Ovary (tissue), 9 donors: ENCODE data around the gene SCTR. TPM values are rescaled to one million over a fixed set of nuclear protein-coding genes. Genes with fewer than 3 reads are reported as not detected.
A peak's percentile ranks its signal among the peaks of the same experiment; 100 is the strongest.

Experiments used
- DNase-seq, 5 donors: peaks; one replicate each; pipeline ENCODE4 v3.0.0-alpha.2; 2019 to 2020
- H3K27ac ChIP-seq, 2 donors: fragments of 200-600 bp; one replicate each; pipeline versions ENCODE4 v1.5.1 to v1.8.0; 2019 to 2022
- H3K27me3 ChIP-seq: fragments of 200-600 bp; one replicate; pipeline ENCODE4 v1.8.0; 2022
- H3K36me3 ChIP-seq: fragments of 200-600 bp; sonication (generic); one replicate; pipeline ENCODE4 v1.5.1; 2019
- H3K4me1 ChIP-seq: one replicate; pipeline ENCODE4 v1.8.1; 2013; ENCODE audit warnings: mild to moderate bottlenecking, moderate library complexity; ENCODE audit not compliant: insufficient read depth
- H3K4me3 ChIP-seq: fragments of 200-600 bp; sonication (generic); one replicate; pipeline ENCODE4 v1.5.1; 2017
- H3K9me3 ChIP-seq, 2 donors: fragments of 200-600 bp in 1 of 2; sonication (generic) in 1 of 2; one replicate each; pipeline versions ENCODE4 v1.5.1 to v1.8.1; 2013 to 2019; ENCODE audit warnings: mild to moderate bottlenecking in 1 of 2, moderate library complexity in 1 of 2
- CTCF ChIP-seq, 3 donors: fragments of 450-650 bp in 2 of 3; fragments of 200-600 bp in 1 of 3; IDR thresholded peaks; one replicate each; pipeline versions ENCODE4 v1.5.1 to v1.8.0; 2016 to 2022; ENCODE audit warnings: antibody characterized with exemption in 3 of 3, mild to moderate bottlenecking in 1 of 3
- EP300 ChIP-seq: sonication (generic); formaldehyde crosslinking; IDR thresholded peaks from one replicate; pipeline ENCODE4 v1.6.1; 2017; ENCODE audit warnings: antibody characterized with exemption
- POLR2A ChIP-seq: fragments of 450-650 bp; IDR thresholded peaks from one replicate; pipeline ENCODE4 v1.6.1; 2017; ENCODE audit warnings: antibody characterized with exemption, mild to moderate bottlenecking, moderate library complexity
- WGBS, 3 donors: extraction: QIAGEN DNeasy Blood & Tissue Kit in 1 of 3; methylation state at CpG; one replicate each; pipeline versions ENCODE4 v1.1.5 to v1.1.7; 2013 to 2017; 5-methylcytosine and 5-hydroxymethylcytosine counted together
- intact Hi-C, 4 donors: fragments of 100-400 bp; cut with DNase I; formaldehyde crosslinking; loops; one replicate each; pipeline versions ENCODE4 v1.11.0 to v1.15.1; 2022 to 2023
- polyA plus RNA-seq, 2 donors: library from polyadenylated mRNA; stranded (reverse); fragments of 200-250 nt in 1 of 2; fragments of 350-450 nt in 1 of 2; fragmentation: Illumina TruSeq in 1 of 2; extraction: RNeasy Lipid Tissue Mini Kit (QIAGEN cat#74804) in 1 of 2; gene quantifications; one replicate each; pipeline ENCODE4 v1.2.3, GENCODE V29; 2013 to 2014
- total RNA-seq, 7 donors: library from RNA; depleted of rRNA in 2 of 7; stranded (reverse); fragments of >200 nt in 2 of 7; fragmentation: NEBNext Ultra II Directional in 3 of 7; extraction: Animal tissue kit (Norgen Biotek cat#: 25700) in 3 of 7; gene quantifications; one replicate each; pipeline versions ENCODE4 v1.1.0 to v1.2.4, GENCODE V29; 2016 to 2023
- donor health status: DM: no; HTN: no; CAD: no; lungs with moderate emphysema.
- donor health status: DM: no; HTN: no; CAD: no.
- donor health status: Bipolar disorder and iron deficiency.
- donor health status: DM: yes; HTN: yes; CAD: no.
- donor health status: DM: no; HTN: no; CAD: no.
- donor health status: DM: yes; HTN: yes; CAD: no.

The SCTR gene
- total and polyA plus RNA-seq, 9 donors, result 0.23 to 14.1 (median 0.84) TPM; not detected in 5

- Histone ChIP-seq H3K27ac (no peak overlapping the region), H3K9me3 (no peaks in the 10 kb centered on the region), H3K36me3 (no peaks in the 10 kb centered on the region), H3K4me3 (no peak overlapping the region), H3K4me1 (peaks cover 2% of the 10 kb centered on the region), H3K27me3 (no peaks in the 10 kb centered on the region)
- intact Hi-C loops, result no loop called here
- no peak for DNase-seq
- 78 to 88% (median 82%) methylated on average over 2 of the region's 2 CpGs for WGBS, 3 donors
- no peak for TF ChIP-seq EP300
- TF ChIP-seq POLR2A, result no peak
- TF ChIP-seq CTCF (IDR thresholded peaks at IDR 0.05), result no peak
These were observed 24.3 kb upstream of the SCTR start for GRCh38 chr2:119548516-119549120.

GRCh38 chr2:119546447-119546767, 22.1 kb upstream of the SCTR start:
- TF ChIP-seq EP300, result no peak
- no peak for TF ChIP-seq POLR2A
- TF ChIP-seq CTCF (IDR thresholded peaks at IDR 0.05), result no peak
- H3K9me3 ChIP-seq, result no peaks in the 10 kb centered on the region
- H3K27ac ChIP-seq, result no peak overlapping the region
- intact Hi-C loops, result no loop called here
- 91 to 97% (median 95%) methylated on average over 1 of the region's 1 CpG for WGBS, 3 donors
- H3K4me3 ChIP-seq, result no peak overlapping the region
- no peak for DNase-seq
- no peaks in the 10 kb centered on the region for H3K36me3 ChIP-seq
- H3K4me1 ChIP-seq, result peaks cover 2% of the 10 kb centered on the region
- no peaks in the 10 kb centered on the region for H3K27me3 ChIP-seq

- WGBS, 3 donors, result 65 to 83% (median 73%) methylated on average over 6 of the region's 6 CpGs
- intact Hi-C loops, result no loop called here
- DNase-seq, result no peak
- peaks cover 2% of the 10 kb centered on the region for H3K4me1 ChIP-seq
- no peaks in the 10 kb centered on the region for H3K9me3 ChIP-seq
- H3K4me3 ChIP-seq, result no peak overlapping the region
- H3K27me3 ChIP-seq, result no peaks in the 10 kb centered on the region
- no peak overlapping the region for H3K27ac ChIP-seq
- H3K36me3 ChIP-seq, result no peaks in the 10 kb centered on the region
- TF ChIP-seq EP300 (no peak), CTCF (IDR thresholded peaks at IDR 0.05) (no peak), POLR2A (no peak)
These were observed 21.6 kb upstream of the SCTR start for GRCh38 chr2:119545754-119546446.

GRCh38 chr2:119544939-119545475, 20.7 kb upstream of the SCTR start:
- no peak for TF ChIP-seq POLR2A
- 29 to 47% (median 39%) methylated on average over 11 of the region's 11 CpGs for WGBS, 3 donors
- Histone ChIP-seq H3K9me3 (no peaks in the 10 kb centered on the region), H3K27me3 (no peaks in the 10 kb centered on the region), H3K27ac (no peak overlapping the region), H3K36me3 (no peaks in the 10 kb centered on the region), H3K4me3 (peak overlapping the region; percentile 38), H3K4me1 (peaks cover 2% of the 10 kb centered on the region)
- intact Hi-C loops, result no loop called here
- peak in 1 of 5 donors; percentile 29 for DNase-seq
